ENCODE measurements around the gene BMPR1B. TPM values are rescaled to one million over a fixed set of nuclear protein-coding genes. Genes with fewer than 3 reads are reported as not detected.
"Not testable (repeated sequence)": the region's sequence is repeated elsewhere in the genome, so short reads cannot be mapped to it uniquely, and the experiment has no call there.

The BMPR1B gene
- total and polyA plus RNA-seq, 2 donors (not counting 1 experiment from before 2014, with no cell fraction given), result not detected

- H3K4me3 ChIP-seq (ENCODE audit: control extremely low read depth in 1 of 5, extremely low read depth in 1 of 5, insufficient read depth in 1 of 5, low read depth in 2 of 5, low read length in 4 of 5); H3K27me3 ChIP-seq (replicated peaks in 1 of 4; ENCODE audit: control extremely low read depth in 1 of 4, control insufficient read depth in 3 of 4, insufficient read depth in 4 of 4, low read length in 3 of 4); POLR2A ChIA-PET; H3K4me3 Mint-ChIP-seq; intact Hi-C loops (cut with micrococcal nuclease); H3K27ac ChIP-seq (ENCODE audit: low read length in 2 of 2); H3K27me3 Mint-ChIP-seq; H2AFZ ChIP-seq (ENCODE audit: insufficient read depth, low read depth, low read length, poor library complexity, severe bottlenecking); H4K20me1 ChIP-seq (ENCODE audit: control insufficient read depth, insufficient read depth, low read length, poor library complexity, severe bottlenecking); DNase-seq; ATAC-seq (ENCODE audit: low read depth); H3K27ac Mint-ChIP-seq; H3K4me2 ChIP-seq (replicated peaks; ENCODE audit: low read depth, low read length, poor library complexity, severe bottlenecking); H3K36me3 ChIP-seq (replicated peaks in 1 of 2; ENCODE audit: control extremely low read depth in 1 of 2, control insufficient read depth in 1 of 2, extremely low read depth in 1 of 2, insufficient read depth in 2 of 2, low read length in 1 of 2); H3K9ac ChIP-seq (ENCODE audit: low read length); H3K9me3 Mint-ChIP-seq (ENCODE audit: insufficient read depth); H3K4me1 Mint-ChIP-seq; H3K79me2 ChIP-seq (ENCODE audit: control insufficient read depth, insufficient read depth, low read length); CTCF ChIA-PET; H3K4me1 ChIP-seq (ENCODE audit: control insufficient read depth in 2 of 2, insufficient read depth in 2 of 2, low read length in 2 of 2); H3K9me3 ChIP-seq (ENCODE audit: control extremely low read depth in 1 of 3, control insufficient read depth in 2 of 3, insufficient read depth in 1 of 3, low read length in 2 of 3): not testable (repeated sequence)
- 93% methylated on average over 14 of the region's 14 CpGs for WGBS (ENCODE audit: insufficient coverage)
Observed at GRCh38 chr4:95139424-95139823, 381.7 kb downstream of the BMPR1B start.

GRCh38 chr4:95141361-95141760, 383.6 kb downstream of the BMPR1B start:
- WGBS (ENCODE audit: insufficient coverage), result 57% methylated on average over 1 of the region's 5 CpGs
- no peaks in the 10 kb centered on the region for H4K20me1 ChIP-seq (ENCODE audit: control insufficient read depth, insufficient read depth, low read length, poor library complexity, severe bottlenecking)

More at GRCh38 chr4:95141361-95141760, 383.6 kb downstream of the BMPR1B start:
- H3K27ac ChIP-seq (ENCODE audit: low read length in 2 of 2), result no peak overlapping the region
- no peaks in the 10 kb centered on the region for H3K9me3 Mint-ChIP-seq (ENCODE audit: insufficient read depth)
- H3K79me2 ChIP-seq (ENCODE audit: control insufficient read depth, insufficient read depth, low read length), result no peaks in the 10 kb centered on the region
- POLR2A ChIA-PET, result no interaction called here
- no peak overlapping the region for H3K4me3 Mint-ChIP-seq
- no peak overlapping the region for H3K27ac Mint-ChIP-seq
- peaks cover 0 to 7% (median 0%) of the 10 kb centered on the region in 3 donors for H3K9me3 ChIP-seq (ENCODE audit: control extremely low read depth in 1 of 3, control insufficient read depth in 2 of 3, insufficient read depth in 1 of 3, low read length in 2 of 3)
- TF ChIP-seq EZH2 (IDR thresholded peaks at IDR 0.05; ENCODE audit: borderline replicate concordance, insufficient read depth, low read depth, low read length, poor library complexity, severe bottlenecking), result no peak
- ATAC-seq (ENCODE audit: low read depth) (no peak), DNase-seq (no peak)
- H3K4me2 ChIP-seq (replicated peaks; ENCODE audit: low read depth, low read length, poor library complexity, severe bottlenecking), result no peak overlapping the region
- H3K4me1 ChIP-seq (ENCODE audit: control insufficient read depth in 2 of 2, insufficient read depth in 2 of 2, low read length in 2 of 2), result no peaks in the 10 kb centered on the region
- no peak overlapping the region for H3K4me3 ChIP-seq (ENCODE audit: control extremely low read depth in 1 of 5, extremely low read depth in 1 of 5, insufficient read depth in 1 of 5, low read depth in 2 of 5, low read length in 4 of 5)
- H3K36me3 ChIP-seq (replicated peaks in 1 of 2; ENCODE audit: control extremely low read depth in 1 of 2, control insufficient read depth in 1 of 2, extremely low read depth in 1 of 2, insufficient read depth in 2 of 2, low read length in 1 of 2), result no peaks in the 10 kb centered on the region
- no peak overlapping the region for H2AFZ ChIP-seq (ENCODE audit: insufficient read depth, low read depth, low read length, poor library complexity, severe bottlenecking)
- peaks cover 3% of the 10 kb centered on the region for H3K27me3 Mint-ChIP-seq
- H3K27me3 ChIP-seq (replicated peaks in 1 of 4; ENCODE audit: control extremely low read depth in 1 of 4, control insufficient read depth in 3 of 4, insufficient read depth in 4 of 4, low read length in 3 of 4), result no peaks in the 10 kb centered on the region
- CTCF ChIA-PET, result no interaction called here
- H3K9ac ChIP-seq (ENCODE audit: low read length), result no peak overlapping the region
- intact Hi-C loops (cut with micrococcal nuclease), result no loop called here
- H3K4me1 Mint-ChIP-seq, result no peaks in the 10 kb centered on the region
